ENCODE results near the gene ADGRB2. TPM values are rescaled to one million over a fixed set of nuclear protein-coding genes. Genes with fewer than 3 reads are reported as not detected.

Gene ADGRB2
- total RNA-seq, 1 donor from 2014 or later: 21.5 TPM

- peaks cover 12% of the 10 kb centered on the region for H3K4me1 Mint-ChIP-seq
- H3K27me3 Mint-ChIP-seq (ENCODE audit: low read depth): peaks cover 3% of the 10 kb centered on the region
- no peak for TF ChIP-seq CTCF (IDR thresholded peaks at IDR 0.05; ENCODE audit: unreplicated experiment)
- DNase-seq (ENCODE audit: low spot score in 2 of 2, unreplicated experiment in 2 of 2): no peak
- H3K27ac Mint-ChIP-seq: no peak overlapping the region
- no peaks in the 10 kb centered on the region for H3K36me3 Mint-ChIP-seq
- H3K4me3 Mint-ChIP-seq: no peak overlapping the region
- H3K9me3 Mint-ChIP-seq: no peaks in the 10 kb centered on the region
These were observed 26.0 kb upstream of the ADGRB2 start for GRCh38 chr1:31790140-31790539.

- H3K27ac Mint-ChIP-seq: no peak overlapping the region
- H3K4me3 Mint-ChIP-seq: peak overlapping the region; percentile 78
- no peaks in the 10 kb centered on the region for H3K9me3 Mint-ChIP-seq
- TF ChIP-seq CTCF (IDR thresholded peaks at IDR 0.05; ENCODE audit: unreplicated experiment): peak; percentile 63
- H3K36me3 Mint-ChIP-seq: no peaks in the 10 kb centered on the region
- H3K27me3 Mint-ChIP-seq (ENCODE audit: low read depth): peaks cover 3% of the 10 kb centered on the region
- peaks cover 12% of the 10 kb centered on the region for H3K4me1 Mint-ChIP-seq
- peak; percentile 83 to 98 for DNase-seq (ENCODE audit: low spot score in 2 of 2, unreplicated experiment in 2 of 2)
These were observed 25.3 kb upstream of the ADGRB2 start for GRCh38 chr1:31789259-31790065.

GRCh38 chr1:31788825-31789256 lies 24.7 kb upstream of the ADGRB2 start:
- Mint-ChIP-seq H3K27me3 (ENCODE audit: low read depth) (peaks cover 3% of the 10 kb centered on the region), H3K9me3 (no peaks in the 10 kb centered on the region), H3K4me3 (peak overlapping the region; percentile 78), H3K4me1 (peaks cover 12% of the 10 kb centered on the region), H3K36me3 (no peaks in the 10 kb centered on the region), H3K27ac (peak overlapping the region; percentile 81)
- TF ChIP-seq CTCF (IDR thresholded peaks at IDR 0.05; ENCODE audit: unreplicated experiment): no peak
- DNase-seq (ENCODE audit: low spot score in 2 of 2, unreplicated experiment in 2 of 2): peak in 1 of 2 experiments; percentile 61

- no peaks in the 10 kb centered on the region for H3K9me3 Mint-ChIP-seq
- H3K4me3 Mint-ChIP-seq: peak overlapping the region; percentile 78
- peaks cover 3% of the 10 kb centered on the region for H3K27me3 Mint-ChIP-seq (ENCODE audit: low read depth)
- peaks cover 12% of the 10 kb centered on the region for H3K4me1 Mint-ChIP-seq
- DNase-seq (ENCODE audit: low spot score in 2 of 2, unreplicated experiment in 2 of 2): peak; percentile 86 to 95
- no peaks in the 10 kb centered on the region for H3K36me3 Mint-ChIP-seq
- no peak for TF ChIP-seq CTCF (IDR thresholded peaks at IDR 0.05; ENCODE audit: unreplicated experiment)
- peak overlapping the region; percentile 81 for H3K27ac Mint-ChIP-seq
These were observed 24.1 kb upstream of the ADGRB2 start for GRCh38 chr1:31788138-31788824.

GRCh38 chr1:31787786-31788137 lies 23.6 kb upstream of the ADGRB2 start:
- no peak for TF ChIP-seq CTCF (IDR thresholded peaks at IDR 0.05; ENCODE audit: unreplicated experiment)
- peak overlapping the region; percentile 70 for H3K27ac Mint-ChIP-seq
- peaks cover 16% of the 10 kb centered on the region for H3K4me1 Mint-ChIP-seq
- H3K27me3 Mint-ChIP-seq (ENCODE audit: low read depth): peaks cover 3% of the 10 kb centered on the region
- no peak for DNase-seq (ENCODE audit: low spot score in 2 of 2, unreplicated experiment in 2 of 2)
- H3K36me3 Mint-ChIP-seq: no peaks in the 10 kb centered on the region
- H3K9me3 Mint-ChIP-seq: no peaks in the 10 kb centered on the region
- H3K4me3 Mint-ChIP-seq: peak overlapping the region; percentile 78

Measured in mesothelial cell of epicardium (in vitro differentiated cells).